GM13977 (cell line): ENCODE measurements around the gene KRT1.

ENCODE experiments used
- DNase-seq: peaks from one replicate; pipeline ENCODE4 v3.0.0; 2012; ENCODE audit warnings: low spot score
- CTCF ChIP-seq: IDR thresholded peaks from 2 replicates; pipeline ENCODE4 v1.5.1; 2012; ENCODE audit warnings: mild to moderate bottlenecking, control low read depth; ENCODE audit not compliant: insufficient read depth; ENCODE audit errors: extremely low read depth, missing control alignments
- in situ Hi-C: fragments of 300-500 bp; cut with MboI; formaldehyde crosslinking; loops from one replicate; pipeline ENCODE4 v1.12.0; 2022; ENCODE audit warnings: low sequenced_read_pairs, low pct_unique_long_range_greater_than_20kb, mixed read lengths, inconsistent platforms; ENCODE audit not compliant: unreplicated experiment

KRT1 gene

GRCh38 chr12:52679875-52680274, 332 bp downstream of the KRT1 start:
- in situ Hi-C loops, result no loop called here
- TF ChIP-seq CTCF, result no peak
- DNase-seq, result no peak

- no peak for TF ChIP-seq CTCF
- DNase-seq, result no peak
- in situ Hi-C loops, result no loop called here
Observed at GRCh38 chr12:52677671-52678070, 2.5 kb downstream of the KRT1 start.

GRCh38 chr12:52677126-52677525, 3.1 kb downstream of the KRT1 start:
- in situ Hi-C loops, result no loop called here
- DNase-seq, result no peak
- no peak for TF ChIP-seq CTCF

GRCh38 chr12:52676163-52676562, 4.0 kb downstream of the KRT1 start:
- in situ Hi-C loops, result no loop called here
- no peak for TF ChIP-seq CTCF
- DNase-seq, result no peak

- in situ Hi-C loops, result no loop called here
- no peak for DNase-seq
- TF ChIP-seq CTCF, result no peak
Observed at GRCh38 chr12:52675301-52675701, 4.9 kb downstream of the KRT1 start.

- DNase-seq, result no peak
- no peak for TF ChIP-seq CTCF
- in situ Hi-C loops, result no loop called here
Observed at GRCh38 chr12:52674433-52674775, 5.8 kb downstream of the KRT1 start.
